ENCODE results near the gene FN1. TPM values are rescaled to one million over a fixed set of nuclear protein-coding genes. Genes with fewer than 3 reads are reported as not detected.

Gene FN1
- total RNA-seq, 2 donors from 2014 or later = 84.2 to 257 TPM

- DNase-seq (ENCODE audit: low spot score) = no peak
- H3K4me1 ChIP-seq (replicated peaks) = no peaks in the 10 kb centered on the region
- intact Hi-C loops (cut with DNase I) = no loop called here
- whole genome bisulfite sequencing = 68% methylated on average over 4 of the region's 4 CpGs
- TF ChIP-seq CTCF (IDR thresholded peaks at IDR 0.05) = no peak
- no peak for TF ChIP-seq POLR2AphosphoS5 (IDR thresholded peaks at IDR 0.05)
- TF ChIP-seq POLR2A (IDR thresholded peaks at IDR 0.05) = no peak
- no peaks in the 10 kb centered on the region for H3K9me3 ChIP-seq
- no peaks in the 10 kb centered on the region for H3K36me3 ChIP-seq
- H3K27me3 ChIP-seq (replicated peaks; ENCODE audit: insufficient read depth) = no peaks in the 10 kb centered on the region
- H3K27ac ChIP-seq = no peak overlapping the region
- no peak overlapping the region for H3K4me3 ChIP-seq
Measured at GRCh38 chr2:215460682-215461382, 25.0 kb upstream of the FN1 start.

GRCh38 chr2:215455958-215456357, 20.1 kb upstream of the FN1 start:
- H3K27ac ChIP-seq = no peak overlapping the region
- 80% methylated on average over 3 of the region's 3 CpGs for WGBS
- H3K36me3 ChIP-seq = no peaks in the 10 kb centered on the region
- H3K4me1 ChIP-seq (replicated peaks) = no peaks in the 10 kb centered on the region
- H3K9me3 ChIP-seq = no peaks in the 10 kb centered on the region
- intact Hi-C loops (cut with DNase I) = loop anchor here (2.0 kb wide), 1 partner anchor 465 kb away; no protein-coding TSS in a partner anchor
- no peak for DNase-seq (ENCODE audit: low spot score)
- no peak overlapping the region for H3K4me3 ChIP-seq
- H3K27me3 ChIP-seq (replicated peaks; ENCODE audit: insufficient read depth) = no peaks in the 10 kb centered on the region
- TF ChIP-seq CTCF (IDR thresholded peaks at IDR 0.05) (no peak), POLR2AphosphoS5 (IDR thresholded peaks at IDR 0.05) (no peak), POLR2A (IDR thresholded peaks at IDR 0.05) (no peak)

GRCh38 chr2:215454519-215455246, 18.8 kb upstream of the FN1 start:
- Histone ChIP-seq H3K27ac (no peak overlapping the region), H3K36me3 (no peaks in the 10 kb centered on the region), H3K27me3 (replicated peaks; ENCODE audit: insufficient read depth) (no peaks in the 10 kb centered on the region), H3K9me3 (no peaks in the 10 kb centered on the region), H3K4me3 (no peak overlapping the region), H3K4me1 (replicated peaks) (no peaks in the 10 kb centered on the region)
- 58% methylated on average over 5 of the region's 5 CpGs for WGBS
- TF ChIP-seq POLR2A (IDR thresholded peaks at IDR 0.05) (no peak), CTCF (IDR thresholded peaks at IDR 0.05) (peak; percentile 72 to 81 (median 76))
- no peak for DNase-seq (ENCODE audit: low spot score)
- intact Hi-C loops (cut with DNase I) = loop anchor here (2.0 kb wide), 1 partner anchor 466 kb away; no protein-coding TSS in a partner anchor

- TF ChIP-seq POLR2A (IDR thresholded peaks at IDR 0.05) = no peak
- TF ChIP-seq CTCF (IDR thresholded peaks at IDR 0.05) = no peak
- no peak for TF ChIP-seq POLR2AphosphoS5 (IDR thresholded peaks at IDR 0.05)
- DNase-seq (ENCODE audit: low spot score) = no peak
- H3K27ac ChIP-seq = no peak overlapping the region
- H3K27me3 ChIP-seq (replicated peaks; ENCODE audit: insufficient read depth) = no peaks in the 10 kb centered on the region
- no peaks in the 10 kb centered on the region for H3K36me3 ChIP-seq
- H3K9me3 ChIP-seq = no peaks in the 10 kb centered on the region
- WGBS = 88% methylated on average over 5 of the region's 5 CpGs
- H3K4me3 ChIP-seq = no peak overlapping the region
- no peaks in the 10 kb centered on the region for H3K4me1 ChIP-seq (replicated peaks)
- intact Hi-C loops (cut with DNase I) = no loop called here
Measured at GRCh38 chr2:215452725-215453124, 16.9 kb upstream of the FN1 start.

Measured in prostate gland (tissue), 2 donors.